ENCODE results near the gene PSMB7. TPM values are rescaled to one million over a fixed set of nuclear protein-coding genes. Genes with fewer than 3 reads are reported as not detected.

PSMB7 gene
- total and polyA plus RNA-seq, 2 of the 8 experiments (the other 6 are each of a cell fraction or from before 2014, with no cell fraction given) = 222 to 357 TPM

- TF ChIP-seq CTCF (IDR thresholded peaks at IDR 0.05; ENCODE audit: control extremely low read depth in 1 of 3, insufficient read depth in 1 of 3, low read depth in 1 of 3, low read length in 3 of 3) (no peak), GTF2F1 (IDR thresholded peaks at IDR 0.05; ENCODE audit: borderline replicate concordance, low read depth, low read length) (no peak), USF2 (IDR thresholded peaks at IDR 0.05; ENCODE audit: low read length) (no peak), JUND (IDR thresholded peaks at IDR 0.05; ENCODE audit: low read length) (no peak), SIX5 (IDR thresholded peaks at IDR 0.05; ENCODE audit: low read depth, low read length) (no peak), NRF1 (IDR thresholded peaks at IDR 0.05; ENCODE audit: low read depth, low read length) (no peak)
These were observed 15.0 kb downstream of the PSMB7 start (continued) for GRCh38 chr9:124399968-124400940.

Data from H1 (cell line).